Right cardiac atrium (tissue), 5 donors: ENCODE data around the gene CAPRIN2. TPM values are rescaled to one million over a fixed set of nuclear protein-coding genes. Genes with fewer than 3 reads are reported as not detected.

Source experiments
- ATAC-seq, 2 donors: fragments of 200-7000 bp; cut with Tn5 transposase; one replicate each; pipeline versions ENCODE4 v1.8.0 to v1.9.1; 2020; ENCODE audit warnings: moderate library complexity in 2 of 2, mild to moderate bottlenecking in 1 of 2
- DNase-seq, 3 donors: peaks; one replicate each; pipeline ENCODE4 v3.0.0-alpha.2; 2020
- H3K27ac ChIP-seq: one replicate; pipeline ENCODE4 v1.5.1; 2013; ENCODE audit warnings: mild to moderate bottlenecking, low read length, control low read depth, moderate library complexity
- H3K27me3 ChIP-seq: one replicate; pipeline ENCODE4 v1.6.1; 2013; ENCODE audit not compliant: control insufficient read depth, insufficient read depth
- H3K4me1 ChIP-seq: one replicate; pipeline ENCODE4 v1.6.1; 2013; ENCODE audit warnings: low read length; ENCODE audit not compliant: control insufficient read depth, insufficient read depth
- H3K4me3 ChIP-seq: one replicate; pipeline ENCODE4 v1.5.1; 2013; ENCODE audit warnings: low read length, control low read depth
- H3K9me3 ChIP-seq: one replicate; pipeline ENCODE4 v1.6.1; 2013; ENCODE audit warnings: low read length; ENCODE audit not compliant: control insufficient read depth
- WGBS: extraction: QIAGEN DNeasy Blood & Tissue Kit; methylation state at CpG from one replicate; pipeline ENCODE4 v1.1.7; 2013; 5-methylcytosine and 5-hydroxymethylcytosine counted together
- intact Hi-C, 4 donors: fragments of 100-400 bp; cut with DNase I; formaldehyde crosslinking; loops; one replicate each; pipeline versions ENCODE4 v1.11.0 to v1.14.0; 2022 to 2023
- polyA plus RNA-seq: library from polyadenylated mRNA; stranded (reverse); fragments of 200-250 nt; gene quantifications from one replicate; pipeline ENCODE4 v1.2.3, GENCODE V29; 2013
- total RNA-seq, 4 donors: library from RNA; stranded (reverse); fragmentation: NEBNext Ultra II Directional; extraction: Animal tissue kit (Norgen Biotek cat#: 25700); gene quantifications; one replicate each; pipeline ENCODE4 v1.2.1, GENCODE V29; 2021
- donor health status: healthy with polysubstance abuse.
- donor health status: DM: no; HTN: yes; CAD: no.
- donor health status: DM: no; HTN: no; CAD: no.
- donor health status: DM: no; HTN: yes; CAD: no; lungs with severe emphysema.
- donor health status: DM: yes; HTN: yes; CAD: no.

Gene CAPRIN2
- total and polyA plus RNA-seq, 5 donors: 18.6 to 39.6 (median 30.2) TPM

- WGBS: 95% methylated on average over 3 of the region's 3 CpGs
- intact Hi-C loops: no loop called here
- no peak for ATAC-seq
- Histone ChIP-seq H3K4me1 (no peaks in the 10 kb centered on the region), H3K4me3 (no peak overlapping the region), H3K9me3 (no peaks in the 10 kb centered on the region), H3K27me3 (no peaks in the 10 kb centered on the region), H3K27ac (no peak overlapping the region)
- DNase-seq: no peak
Measured at GRCh38 chr12:30763053-30763452, 8.3 kb upstream of the CAPRIN2 start.

GRCh38 chr12:30761730-30762129, 7.0 kb upstream of the CAPRIN2 start:
- H3K27me3 ChIP-seq: no peaks in the 10 kb centered on the region
- intact Hi-C loops: no loop called here
- H3K4me3 ChIP-seq: no peak overlapping the region
- no peaks in the 10 kb centered on the region for H3K9me3 ChIP-seq
- H3K4me1 ChIP-seq: no peaks in the 10 kb centered on the region
- DNase-seq (no peak), ATAC-seq (no peak)
- no peak overlapping the region for H3K27ac ChIP-seq
- 98% methylated on average over 2 of the region's 2 CpGs for WGBS

GRCh38 chr12:30757316-30757715, 2.6 kb upstream of the CAPRIN2 start:
- no peaks in the 10 kb centered on the region for H3K9me3 ChIP-seq
- H3K27ac ChIP-seq: no peak overlapping the region
- no peaks in the 10 kb centered on the region for H3K27me3 ChIP-seq
- intact Hi-C loops: loop anchor here in 1 of 4 donors (5.0 kb wide), 1 partner anchor 40 kb away; no protein-coding TSS in a partner anchor
- H3K4me1 ChIP-seq: peaks cover 2% of the 10 kb centered on the region
- ATAC-seq: no peak
- H3K4me3 ChIP-seq: no peak overlapping the region
- no peak for DNase-seq
- WGBS: 62% methylated on average over 4 of the region's 4 CpGs

GRCh38 chr12:30756074-30756473, 1.3 kb upstream of the CAPRIN2 start:
- Histone ChIP-seq H3K27me3 (no peaks in the 10 kb centered on the region), H3K4me3 (no peak overlapping the region), H3K27ac (no peak overlapping the region), H3K4me1 (peaks cover 2% of the 10 kb centered on the region), H3K9me3 (no peaks in the 10 kb centered on the region)
- intact Hi-C loops: loop anchor here in 1 of 4 donors (5.0 kb wide), 1 partner anchor 41 kb away; no protein-coding TSS in a partner anchor
- WGBS: 92% methylated on average over 10 of the region's 10 CpGs
- ATAC-seq (no peak), DNase-seq (peak in 2 of 3 donors; percentile 52 to 57)

- DNase-seq: no peak
- Histone ChIP-seq H3K27me3 (no peaks in the 10 kb centered on the region), H3K27ac (peak overlapping the region; percentile 90), H3K4me3 (peak overlapping the region; percentile 89), H3K4me1 (peaks cover 2% of the 10 kb centered on the region), H3K9me3 (no peaks in the 10 kb centered on the region)
- no peak for ATAC-seq
- WGBS: 17% methylated on average over 7 of the region's 7 CpGs
- intact Hi-C loops: loop anchor here in 1 of 4 donors (5.0 kb wide), 1 partner anchor 42 kb away; no protein-coding TSS in a partner anchor
Measured at GRCh38 chr12:30755395-30755762, 628 bp upstream of the CAPRIN2 start.

GRCh38 chr12:30754383-30754749, 385 bp downstream of the CAPRIN2 start:
- Histone ChIP-seq H3K27ac (peak overlapping the region; percentile 65), H3K9me3 (no peaks in the 10 kb centered on the region), H3K4me1 (peaks cover 2% of the 10 kb centered on the region), H3K27me3 (no peaks in the 10 kb centered on the region), H3K4me3 (peak overlapping the region; percentile 89)
- WGBS: 0% methylated on average over 40 of the region's 40 CpGs
- ATAC-seq (no peak), DNase-seq (no peak)
- intact Hi-C loops: no loop called here

GRCh38 chr12:30753751-30754382, 884 bp downstream of the CAPRIN2 start:
- peak overlapping the region; percentile 89 for H3K4me3 ChIP-seq
- intact Hi-C loops: no loop called here
- peaks cover 2% of the 10 kb centered on the region for H3K4me1 ChIP-seq
- 11% methylated on average over 18 of the region's 18 CpGs for WGBS
- ATAC-seq: no peak
- no peak for DNase-seq
- H3K9me3 ChIP-seq: no peaks in the 10 kb centered on the region
- peak overlapping the region; percentile 65 for H3K27ac ChIP-seq
- no peaks in the 10 kb centered on the region for H3K27me3 ChIP-seq

GRCh38 chr12:30753233-30753632, 1.5 kb downstream of the CAPRIN2 start:
- Histone ChIP-seq H3K4me3 (peak overlapping the region; percentile 89), H3K27ac (no peak overlapping the region), H3K27me3 (no peaks in the 10 kb centered on the region), H3K4me1 (peaks cover 2% of the 10 kb centered on the region), H3K9me3 (no peaks in the 10 kb centered on the region)
- intact Hi-C loops: no loop called here
- DNase-seq: no peak
- ATAC-seq: no peak
- 69% methylated on average over 3 of the region's 3 CpGs for WGBS

- no peaks in the 10 kb centered on the region for H3K27me3 ChIP-seq
- intact Hi-C loops: no loop called here
- peaks cover 2% of the 10 kb centered on the region for H3K4me1 ChIP-seq
- DNase-seq (no peak), ATAC-seq (no peak)
- no peaks in the 10 kb centered on the region for H3K9me3 ChIP-seq
- no peak overlapping the region for H3K27ac ChIP-seq
- 66% methylated on average over 3 of the region's 3 CpGs for WGBS
- no peak overlapping the region for H3K4me3 ChIP-seq
Measured at GRCh38 chr12:30752255-30752654, 2.5 kb downstream of the CAPRIN2 start.

GRCh38 chr12:30748147-30748546, 6.6 kb downstream of the CAPRIN2 start:
- 46% methylated on average over 2 of the region's 2 CpGs for WGBS
- DNase-seq (no peak), ATAC-seq (no peak)
- intact Hi-C loops: no loop called here
- H3K9me3 ChIP-seq: no peaks in the 10 kb centered on the region
- H3K27me3 ChIP-seq: no peaks in the 10 kb centered on the region
- no peak overlapping the region for H3K4me3 ChIP-seq
- peaks cover 1% of the 10 kb centered on the region for H3K4me1 ChIP-seq
- H3K27ac ChIP-seq: no peak overlapping the region

GRCh38 chr12:30746190-30746589, 8.6 kb downstream of the CAPRIN2 start:
- no peak for DNase-seq
- Histone ChIP-seq H3K4me3 (no peak overlapping the region), H3K27me3 (no peaks in the 10 kb centered on the region), H3K9me3 (no peaks in the 10 kb centered on the region), H3K27ac (no peak overlapping the region), H3K4me1 (peaks cover 1% of the 10 kb centered on the region)
- WGBS: over 99% methylated on average over 4 of the region's 4 CpGs
- ATAC-seq: no peak
- intact Hi-C loops: no loop called here

- DNase-seq: no peak
- WGBS: 96% methylated on average over 2 of the region's 2 CpGs
- H3K27ac ChIP-seq: no peak overlapping the region
- H3K9me3 ChIP-seq: no peaks in the 10 kb centered on the region
- no peak for ATAC-seq
- intact Hi-C loops: no loop called here
- peaks cover 1% of the 10 kb centered on the region for H3K4me1 ChIP-seq
- no peak overlapping the region for H3K4me3 ChIP-seq
- no peaks in the 10 kb centered on the region for H3K27me3 ChIP-seq
Measured at GRCh38 chr12:30744321-30744720, 10.4 kb downstream of the CAPRIN2 start.
